Sigmoid colon (tissue), 7 donors: Measurements from ENCODE around the gene USH2A. TPM values are rescaled to one million over a fixed set of nuclear protein-coding genes. Genes with fewer than 3 reads are reported as not detected.

Source experiments
- DNase-seq: peaks from one replicate; pipeline ENCODE4 v3.0.0-alpha.2; 2019
- H3K27ac ChIP-seq, 4 donors: fragments of 200-600 bp; sonication (generic); one replicate each; pipeline ENCODE4 v1.5.1; 2016 to 2019; ENCODE audit warnings: mild to moderate bottlenecking in 1 of 4
- H3K27me3 ChIP-seq, 3 donors: fragments of 200-600 bp; sonication (generic); one replicate each; pipeline ENCODE4 v1.5.1; 2019; ENCODE audit warnings: mild to moderate bottlenecking in 1 of 3
- H3K36me3 ChIP-seq, 4 donors: fragments of 200-600 bp; sonication (generic); one replicate each; pipeline ENCODE4 v1.5.1; 2016 to 2019
- H3K4me1 ChIP-seq, 4 donors: fragments of 200-600 bp; sonication (generic); one replicate each; pipeline ENCODE4 v1.5.1; 2017 to 2019
- H3K4me3 ChIP-seq, 4 donors: fragments of 200-600 bp; sonication (generic); one replicate each; pipeline ENCODE4 v1.5.1; 2017 to 2019; ENCODE audit warnings: mild to moderate bottlenecking in 2 of 4, moderate library complexity in 1 of 4
- H3K9me3 ChIP-seq, 4 donors: fragments of 200-600 bp in 3 of 4; sonication (generic) in 3 of 4; one replicate each; pipeline versions ENCODE4 v1.5.1 to v1.6.1; 2013 to 2019
- EP300 ChIP-seq, 4 donors: sonication (generic); formaldehyde crosslinking; IDR thresholded peaks; one replicate each; pipeline ENCODE4 v1.6.1; 2017; ENCODE audit warnings: antibody characterized with exemption in 4 of 4
- POLR2A ChIP-seq, 2 donors: fragments of 450-650 bp; IDR thresholded peaks; one replicate each; pipeline ENCODE4 v1.6.1; 2016; ENCODE audit warnings: antibody characterized with exemption in 2 of 2, mild to moderate bottlenecking in 2 of 2, moderate library complexity in 2 of 2
- POLR2AphosphoS5 ChIP-seq, 4 donors: sonication (generic); formaldehyde crosslinking; IDR thresholded peaks; one replicate each; pipeline ENCODE4 v1.6.1; 2017; ENCODE audit warnings: antibody characterized with exemption in 4 of 4
- WGBS, 2 donors: extraction: QIAGEN DNeasy Blood & Tissue Kit; methylation state at CpG; one replicate each; pipeline ENCODE4 v1.1.7; 2013; 5-methylcytosine and 5-hydroxymethylcytosine counted together
- intact Hi-C: fragments of 100-400 bp; cut with DNase I; formaldehyde crosslinking; loops from one replicate; pipeline ENCODE4 v1.15.1; 2023
- polyA plus RNA-seq, 3 donors: library from polyadenylated mRNA; stranded (reverse); fragments of 200-250 nt; gene quantifications; one replicate each; pipeline ENCODE4 v1.2.3, GENCODE V29; 2013
- total RNA-seq, 4 donors: library from RNA; depleted of rRNA; stranded (reverse); fragments of >200 nt; gene quantifications; one replicate each; pipeline ENCODE4 v1.1.0, GENCODE V29; 2016
- TF ChIP-seq, protein P1 (sequence below), 4 experiments: fragments of 450-650 bp in 3 of 4; fragments of 200-600 bp in 1 of 4; IDR thresholded peaks; one replicate each; pipeline ENCODE4 v1.5.1; 2016 to 2019; ENCODE audit warnings: antibody characterized with exemption in 4 of 4, mild to moderate bottlenecking in 3 of 4, moderate library complexity in 2 of 4
- donor health status: healthy with polysubstance abuse.
- donor health status: Bipolar disorder and iron deficiency.
- donor health status: healthy.

Gene USH2A
- total and polyA plus RNA-seq, 7 donors: under 0.01 TPM; not detected in 6

DNA sequence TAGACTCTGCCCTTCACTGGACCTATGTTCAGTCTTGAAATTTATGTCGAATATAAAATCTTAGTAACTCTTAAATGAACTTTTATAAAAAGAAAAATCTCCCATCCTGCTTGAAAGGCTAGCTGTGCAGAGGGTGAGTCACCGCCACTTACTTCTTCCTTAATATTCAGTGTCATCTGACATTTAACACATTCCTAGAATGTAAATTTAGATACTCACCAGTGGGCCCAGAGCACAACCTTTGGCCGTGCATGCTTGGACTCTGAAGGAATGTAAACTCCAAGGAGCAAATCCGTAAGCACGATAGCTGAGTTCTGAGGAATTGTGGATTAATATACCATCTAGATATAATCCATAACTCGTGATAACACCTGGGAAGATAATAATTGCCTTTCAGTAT, 452.8 kb downstream of the USH2A start:
- Histone ChIP-seq H3K27me3 (no peaks in the 10 kb centered on the region), H3K27ac (no peak overlapping the region), H3K4me1 (peaks cover 0 to 10% (median 3%) of the 10 kb centered on the region in 4 donors), H3K36me3 (no peaks in the 10 kb centered on the region), H3K4me3 (no peak overlapping the region), H3K9me3 (no peaks in the 10 kb centered on the region)
- intact Hi-C loops: no loop called here
- DNase-seq: no peak
- no peak for TF ChIP-seq POLR2AphosphoS5 (IDR thresholded peaks at IDR 0.05)
- TF ChIP-seq, protein P1, sequence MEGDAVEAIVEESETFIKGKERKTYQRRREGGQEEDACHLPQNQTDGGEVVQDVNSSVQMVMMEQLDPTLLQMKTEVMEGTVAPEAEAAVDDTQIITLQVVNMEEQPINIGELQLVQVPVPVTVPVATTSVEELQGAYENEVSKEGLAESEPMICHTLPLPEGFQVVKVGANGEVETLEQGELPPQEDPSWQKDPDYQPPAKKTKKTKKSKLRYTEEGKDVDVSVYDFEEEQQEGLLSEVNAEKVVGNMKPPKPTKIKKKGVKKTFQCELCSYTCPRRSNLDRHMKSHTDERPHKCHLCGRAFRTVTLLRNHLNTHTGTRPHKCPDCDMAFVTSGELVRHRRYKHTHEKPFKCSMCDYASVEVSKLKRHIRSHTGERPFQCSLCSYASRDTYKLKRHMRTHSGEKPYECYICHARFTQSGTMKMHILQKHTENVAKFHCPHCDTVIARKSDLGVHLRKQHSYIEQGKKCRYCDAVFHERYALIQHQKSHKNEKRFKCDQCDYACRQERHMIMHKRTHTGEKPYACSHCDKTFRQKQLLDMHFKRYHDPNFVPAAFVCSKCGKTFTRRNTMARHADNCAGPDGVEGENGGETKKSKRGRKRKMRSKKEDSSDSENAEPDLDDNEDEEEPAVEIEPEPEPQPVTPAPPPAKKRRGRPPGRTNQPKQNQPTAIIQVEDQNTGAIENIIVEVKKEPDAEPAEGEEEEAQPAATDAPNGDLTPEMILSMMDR (IDR thresholded peaks at IDR 0.05): no peak
- no peak for TF ChIP-seq EP300 (IDR thresholded peaks at IDR 0.05)
- 57 to 66% methylated on average over 6 of the region's 6 CpGs for WGBS, 2 donors

- DNase-seq: no peak
- Histone ChIP-seq H3K36me3 (no peaks in the 10 kb centered on the region), H3K4me3 (no peak overlapping the region), H3K4me1 (no peaks in the 10 kb centered on the region), H3K9me3 (no peaks in the 10 kb centered on the region), H3K27me3 (no peaks in the 10 kb centered on the region), H3K27ac (no peak overlapping the region)
- TF ChIP-seq, protein P1 (IDR thresholded peaks at IDR 0.05): no peak
- no peak for TF ChIP-seq EP300 (IDR thresholded peaks at IDR 0.05)
- no peak for TF ChIP-seq POLR2A (IDR thresholded peaks at IDR 0.05)
- no peak for TF ChIP-seq POLR2AphosphoS5 (IDR thresholded peaks at IDR 0.05)
- intact Hi-C loops: no loop called here
- WGBS, 2 donors: 83 to 89% methylated on average over 9 of the region's 9 CpGs
Measured at GRCh38 chr1:215963621-215964020, 459.6 kb downstream of the USH2A start.

GRCh38 chr1:215963040-215963439, 460.2 kb downstream of the USH2A start:
- Histone ChIP-seq H3K27me3 (no peaks in the 10 kb centered on the region), H3K36me3 (no peaks in the 10 kb centered on the region), H3K9me3 (no peaks in the 10 kb centered on the region), H3K4me1 (no peaks in the 10 kb centered on the region), H3K4me3 (no peak overlapping the region), H3K27ac (no peak overlapping the region)
- WGBS, 2 donors: 13 to 45% methylated on average over 1 of the region's 1 CpG
- TF ChIP-seq, protein P1 (IDR thresholded peaks at IDR 0.05): no peak
- TF ChIP-seq EP300 (IDR thresholded peaks at IDR 0.05) (no peak), POLR2A (IDR thresholded peaks at IDR 0.05) (no peak), POLR2AphosphoS5 (IDR thresholded peaks at IDR 0.05) (no peak)
- DNase-seq: no peak
- intact Hi-C loops: no loop called here

DNA sequence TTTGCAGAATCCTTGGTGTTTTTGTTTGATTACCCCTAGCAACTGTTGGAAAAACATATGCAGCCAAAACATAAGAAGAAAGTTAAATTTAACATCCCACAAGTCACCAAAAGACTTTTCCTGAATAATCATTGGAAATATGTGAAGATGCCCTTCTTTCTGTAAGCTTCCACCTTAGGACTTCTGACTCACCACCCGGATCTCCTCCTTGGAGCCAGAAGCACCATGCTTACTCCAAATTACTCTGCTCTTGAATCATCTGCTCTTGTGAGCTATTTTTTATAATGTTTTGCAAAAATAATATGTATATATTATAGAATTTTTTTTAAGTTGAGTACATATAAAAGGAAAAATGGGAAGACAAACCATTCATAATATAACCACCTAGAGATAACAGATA, 464.4 kb downstream of the USH2A start:
- H3K4me1 ChIP-seq: no peaks in the 10 kb centered on the region
- H3K27ac ChIP-seq: no peak overlapping the region
- 65 to 83% methylated on average over 1 of the region's 1 CpG for WGBS, 2 donors

GRCh38 chr1:215957663-215958062, 465.6 kb downstream of the USH2A start:
- intact Hi-C loops: no loop called here
- Histone ChIP-seq H3K36me3 (no peaks in the 10 kb centered on the region), H3K9me3 (no peaks in the 10 kb centered on the region), H3K4me3 (no peak overlapping the region), H3K4me1 (no peaks in the 10 kb centered on the region), H3K27me3 (no peaks in the 10 kb centered on the region), H3K27ac (no peak overlapping the region)
- DNase-seq: no peak
- TF ChIP-seq, protein P1 (IDR thresholded peaks at IDR 0.05): no peak
- TF ChIP-seq POLR2AphosphoS5 (IDR thresholded peaks at IDR 0.05) (no peak), POLR2A (IDR thresholded peaks at IDR 0.05) (no peak), EP300 (IDR thresholded peaks at IDR 0.05) (no peak)
- 38 to 40% methylated on average over 7 of the region's 7 CpGs for WGBS, 2 donors

More for the DNA sequence above, 464.4 kb downstream of the USH2A start:
- H3K9me3 ChIP-seq: no peaks in the 10 kb centered on the region
- no peaks in the 10 kb centered on the region for H3K27me3 ChIP-seq
- no peak for DNase-seq
- no peak overlapping the region for H3K4me3 ChIP-seq
- H3K36me3 ChIP-seq: no peaks in the 10 kb centered on the region
- intact Hi-C loops: no loop called here
- TF ChIP-seq POLR2AphosphoS5 (IDR thresholded peaks at IDR 0.05): no peak
- no peak for TF ChIP-seq EP300 (IDR thresholded peaks at IDR 0.05)
- TF ChIP-seq POLR2A (IDR thresholded peaks at IDR 0.05): no peak
- TF ChIP-seq, protein P1 (IDR thresholded peaks at IDR 0.05): no peak
